Renal cortex interstitium (tissue), 15 donors: Measurements from ENCODE around the gene NKG7. TPM values are rescaled to one million over a fixed set of nuclear protein-coding genes. Genes with fewer than 3 reads are reported as not detected.
"Not testable (repeated sequence)": the region's sequence is repeated elsewhere in the genome, so short reads cannot be mapped to it uniquely, and the experiment has no call there.

Experiments used
- DNase-seq, 11 donors: peaks; one replicate each; pipeline ENCODE4 v3.0.0-alpha.2; 2013; ENCODE audit warnings: low read depth in 9 of 11, low spot score in 4 of 11; ENCODE audit errors: extremely low read depth in 1 of 11
- long read RNA-seq, 16 experiments: transcript quantifications; one replicate each; lab custom pipeline, GENCODE V29; 2026
- polyA plus RNA-seq, 3 donors: library from polyadenylated mRNA; unstranded; fragments of 120-200 nt; gene quantifications; one replicate each; pipeline ENCODE4 v1.2.1, GENCODE V29; 2013; ENCODE audit not compliant: insufficient read length in 3 of 3

Gene NKG7, protein sequence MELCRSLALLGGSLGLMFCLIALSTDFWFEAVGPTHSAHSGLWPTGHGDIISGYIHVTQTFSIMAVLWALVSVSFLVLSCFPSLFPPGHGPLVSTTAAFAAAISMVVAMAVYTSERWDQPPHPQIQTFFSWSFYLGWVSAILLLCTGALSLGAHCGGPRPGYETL
- polyA plus RNA-seq, result 1 to 10 TPM; 1.1 to 1.9 (median 1.7) TPM
- long read RNA-seq, donor 1, partial matches to known transcripts, result 0 of 1 reads
- long read RNA-seq, donor 1, other reads (novel, unspliced or antisense), result 0 of 1 reads
- long read RNA-seq, donor 2, partial matches to known transcripts, result 0 of 4 reads
- long read RNA-seq, donor 2, other reads (novel, unspliced or antisense), result 0 of 4 reads
- long read RNA-seq, donor 3, partial matches to known transcripts, result 0 of 1 reads
- long read RNA-seq, donor 3, other reads (novel, unspliced or antisense), result 0 of 1 reads
- long read RNA-seq, donor 4, result 0 reads
- long read RNA-seq, donor 5, partial matches to known transcripts, result 0 of 1 reads
- long read RNA-seq, donor 5, other reads (novel, unspliced or antisense), result 0 of 1 reads
- long read RNA-seq, donor 6, partial matches to known transcripts, result 0 of 1 reads
- long read RNA-seq, donor 6, other reads (novel, unspliced or antisense), result 0 of 1 reads
- long read RNA-seq, donor 7, result 0 reads
- long read RNA-seq, donor 8, partial matches to known transcripts, result 0 of 4 reads
- long read RNA-seq, donor 8, other reads (novel, unspliced or antisense), result 0 of 4 reads
- long read RNA-seq, donor 9, partial matches to known transcripts, result 0 of 2 reads
- long read RNA-seq, donor 9, other reads (novel, unspliced or antisense), result 0 of 2 reads
- long read RNA-seq, donor 10, partial matches to known transcripts, result 0 of 1 reads
- long read RNA-seq, donor 10, other reads (novel, unspliced or antisense), result 0 of 1 reads
- long read RNA-seq, donor 11, result 0 reads
- long read RNA-seq, donor 12, partial matches to known transcripts, result 0 of 2 reads
- long read RNA-seq, donor 12, other reads (novel, unspliced or antisense), result 0 of 2 reads
- long read RNA-seq, donor 13, partial matches to known transcripts, result 0 of 2 reads
- long read RNA-seq, donor 13, other reads (novel, unspliced or antisense), result 0 of 2 reads
- long read RNA-seq, donor 14, partial matches to known transcripts, result 0 of 1 reads
- long read RNA-seq, donor 14, other reads (novel, unspliced or antisense), result 0 of 1 reads
- long read RNA-seq, donor 15, result 0 reads
- long read RNA-seq, donor 16, partial matches to known transcripts, result 0 of 5 reads
- long read RNA-seq, donor 16, other reads (novel, unspliced or antisense), result 0 of 5 reads

DNA sequence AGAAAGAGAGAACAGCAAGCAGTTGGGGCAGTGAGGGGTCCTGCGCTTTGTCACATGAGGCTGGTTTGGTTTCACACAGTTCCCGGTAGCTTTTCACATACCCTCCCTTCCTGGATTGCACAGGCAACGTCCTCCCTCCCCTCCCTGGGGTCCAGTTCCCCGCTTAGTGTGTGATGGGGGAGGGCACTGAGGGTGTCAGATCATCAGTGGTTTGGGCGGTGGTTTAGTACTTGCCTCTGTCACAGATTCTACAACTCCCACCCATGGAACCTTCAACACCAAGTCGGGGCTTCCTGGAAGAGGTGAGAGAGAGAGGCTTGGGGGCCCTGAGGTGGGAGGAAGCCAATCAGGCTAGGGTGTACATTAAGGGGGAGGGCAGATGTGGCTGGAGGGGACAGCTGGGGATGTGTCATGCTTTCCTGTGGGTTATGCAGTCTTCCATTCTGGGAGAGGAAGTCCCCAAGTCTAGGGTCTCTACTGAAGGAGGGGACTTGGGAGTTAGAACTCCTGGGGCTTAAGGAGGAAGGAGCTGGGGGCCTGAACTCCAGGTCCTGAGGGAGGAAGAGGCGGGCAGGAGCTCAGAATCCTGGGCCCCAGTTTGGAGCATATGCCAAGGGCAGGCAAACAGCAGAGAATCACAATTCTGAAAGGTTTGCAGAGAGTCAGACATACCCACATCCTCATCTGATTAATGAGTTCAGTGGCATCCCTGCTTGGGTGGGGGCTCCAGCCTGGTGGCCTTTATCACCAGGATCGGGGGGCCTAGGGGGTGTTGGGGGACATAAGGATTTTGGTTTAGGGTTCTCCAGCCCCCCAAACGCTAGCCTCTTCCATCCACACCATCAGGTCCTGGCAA lies at the start of gene NKG7:
TSS of gene NKG7 (minus strand) at position 6 of the 856 bp plus-strand sequence. CDS start 119 bp downstream, outside the sequence.
- no peak for DNase-seq

DNA sequence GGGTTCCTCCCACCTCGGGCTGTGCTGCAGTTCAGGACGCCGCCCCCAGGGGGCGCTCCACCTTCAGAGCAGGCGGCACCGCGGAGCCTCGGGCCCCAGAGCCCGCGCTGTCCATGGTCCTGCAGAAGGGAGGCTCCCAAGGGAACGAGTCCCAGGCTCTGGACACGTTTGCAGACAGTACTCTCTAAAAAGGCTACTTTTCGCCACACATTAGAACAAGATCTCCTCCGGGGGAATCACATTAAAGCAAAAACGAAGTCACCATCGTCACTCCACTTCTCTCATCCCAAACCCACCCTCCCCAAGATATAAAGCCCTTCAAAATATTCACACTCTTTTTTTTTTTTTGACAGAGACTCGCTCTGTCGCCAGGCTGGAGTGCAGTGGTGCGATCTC lies 49.6 kb upstream of the NKG7 start:
- peak; percentile 44 to 85 (median 73) for DNase-seq

DNA sequence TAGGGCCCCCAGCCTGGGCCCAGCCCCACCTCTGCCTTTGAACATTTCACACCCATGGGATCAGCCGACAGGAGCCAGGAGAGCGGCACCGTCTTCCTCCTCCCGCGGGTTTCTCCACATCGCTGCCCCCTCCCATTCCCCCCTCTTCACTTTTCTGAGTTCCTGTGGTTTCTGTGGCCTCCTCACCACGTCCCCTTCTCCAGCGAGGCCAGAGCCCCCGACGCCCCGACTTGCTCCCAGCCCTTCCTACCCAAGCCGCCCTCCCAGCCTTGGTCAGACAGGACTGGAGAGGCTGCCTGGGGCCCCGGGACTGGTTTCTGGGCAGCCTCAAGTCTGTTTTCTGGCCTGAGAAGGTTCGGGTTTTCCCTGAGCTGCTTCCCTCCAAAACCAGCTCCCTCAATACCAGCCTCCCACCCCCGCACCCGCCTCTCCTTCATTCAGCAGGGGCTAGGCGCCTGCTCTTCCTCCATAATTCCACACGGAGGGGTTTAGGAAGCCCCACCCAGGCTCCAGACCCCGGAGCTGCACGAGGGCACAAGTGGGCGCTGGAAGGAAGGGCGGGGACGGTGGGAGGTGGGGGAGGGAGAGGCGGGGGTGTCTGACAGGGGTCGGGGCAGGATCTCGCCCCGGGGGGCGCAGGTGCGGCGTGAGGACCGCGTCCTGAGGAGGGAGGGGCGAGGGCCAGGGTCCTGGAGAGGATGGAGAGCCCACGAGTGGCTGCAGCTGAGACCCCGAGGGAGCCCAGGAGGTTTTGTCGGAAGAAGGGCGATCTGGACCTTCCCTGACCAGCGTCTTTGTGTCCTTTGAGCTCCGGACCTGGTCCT lies 49.0 kb upstream of the NKG7 start:
- no peak for DNase-seq

DNA sequence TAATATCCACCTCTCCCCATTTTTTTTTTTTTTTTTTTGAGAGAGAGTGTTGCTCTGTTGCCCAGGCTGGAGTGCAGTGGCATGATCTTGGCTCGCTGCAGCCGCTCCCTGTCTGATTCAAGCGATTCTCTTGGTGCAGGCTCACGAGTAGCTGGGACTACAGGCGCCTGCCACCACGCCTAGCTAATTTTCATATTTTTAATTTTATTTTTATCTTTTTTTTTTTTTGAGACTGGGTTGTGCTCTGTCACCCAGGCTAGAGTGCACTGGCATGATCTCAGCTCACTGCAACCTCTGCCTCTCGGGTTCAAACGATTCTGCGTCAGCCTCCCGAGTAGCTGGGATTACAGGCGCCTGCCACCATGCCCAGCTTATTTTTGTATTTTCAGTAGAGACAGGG lies 48.1 kb upstream of the NKG7 start:
- DNase-seq, result not testable (repeated sequence)

DNA sequence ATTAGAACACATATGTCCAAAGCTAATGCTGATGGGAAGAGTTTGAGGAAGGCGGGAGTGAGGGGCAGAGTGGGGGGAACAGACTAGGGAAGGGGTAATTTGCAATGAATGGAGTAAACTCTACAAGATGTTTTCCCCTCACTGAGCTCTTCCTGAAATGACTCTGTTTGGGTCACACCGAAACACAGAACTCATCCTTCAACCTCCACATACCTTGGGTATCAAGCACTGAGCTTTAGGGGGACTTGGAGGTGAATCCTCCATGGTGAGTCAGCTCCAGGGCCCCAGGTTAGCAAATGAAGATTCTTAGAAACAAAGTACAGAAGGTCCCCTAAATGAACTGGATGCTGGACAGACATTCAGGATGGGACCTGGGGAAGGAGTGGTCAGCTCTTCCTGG lies 46.3 kb upstream of the NKG7 start:
- DNase-seq, result no peak

DNA sequence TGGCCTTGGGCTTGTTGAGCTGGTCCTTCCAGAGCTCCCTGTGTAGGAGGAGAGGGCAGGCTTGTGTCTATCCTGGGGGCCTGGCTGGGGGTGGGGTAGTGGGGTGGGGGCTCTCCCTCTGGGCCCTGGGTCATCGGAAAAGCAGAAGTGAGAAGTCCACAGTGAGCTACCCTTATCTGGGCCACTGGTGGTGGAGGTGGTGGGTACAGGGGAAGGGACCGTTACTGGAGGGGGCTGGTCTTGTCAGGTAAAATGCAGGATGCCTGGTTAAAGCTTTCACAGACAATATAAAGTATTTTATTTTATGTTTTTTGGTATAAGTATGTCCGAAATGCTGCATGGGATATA lies 45.3 kb upstream of the NKG7 start:
- DNase-seq, result no peak

DNA sequence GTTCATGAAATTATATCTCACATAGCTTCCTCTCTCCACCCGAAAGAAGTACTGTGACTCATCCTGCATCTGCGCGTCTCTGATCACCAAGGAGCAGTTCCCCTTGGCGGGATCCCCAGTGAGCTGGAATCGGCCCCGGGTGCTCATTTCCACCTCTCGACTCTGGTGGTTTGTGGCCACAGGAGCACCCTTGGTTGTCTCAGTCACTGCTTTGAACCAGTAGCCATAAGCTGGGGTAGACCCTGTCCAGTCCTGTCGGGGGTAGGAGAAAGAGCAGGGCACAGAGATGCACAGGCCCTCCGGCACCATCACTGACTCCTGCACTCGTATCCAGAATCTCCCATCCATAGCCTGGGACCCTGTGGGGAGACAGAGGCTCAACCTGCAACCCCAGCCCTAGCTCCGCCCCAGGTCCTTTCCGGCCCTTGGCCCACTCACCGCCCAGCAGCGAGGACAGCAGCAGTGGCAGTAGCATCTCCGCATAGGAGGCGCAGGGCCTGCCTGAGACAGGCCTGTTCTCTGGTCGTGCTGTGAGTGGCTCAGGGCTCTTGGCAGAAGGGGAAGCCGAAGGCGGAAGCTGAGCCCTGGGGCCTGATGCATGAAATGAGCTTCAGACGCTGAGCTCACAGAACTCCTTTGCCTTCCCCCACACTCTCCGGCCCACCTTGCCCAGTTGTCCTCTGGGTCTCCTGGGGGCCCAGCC lies 44.8 kb upstream of the NKG7 start, which contains the start of gene SIGLEC10:
TSS of gene SIGLEC10 (minus strand) at position 536 of the 703 bp plus-strand sequence. CDS start at position 475, 61 bp downstream.
- no peak for DNase-seq

DNA sequence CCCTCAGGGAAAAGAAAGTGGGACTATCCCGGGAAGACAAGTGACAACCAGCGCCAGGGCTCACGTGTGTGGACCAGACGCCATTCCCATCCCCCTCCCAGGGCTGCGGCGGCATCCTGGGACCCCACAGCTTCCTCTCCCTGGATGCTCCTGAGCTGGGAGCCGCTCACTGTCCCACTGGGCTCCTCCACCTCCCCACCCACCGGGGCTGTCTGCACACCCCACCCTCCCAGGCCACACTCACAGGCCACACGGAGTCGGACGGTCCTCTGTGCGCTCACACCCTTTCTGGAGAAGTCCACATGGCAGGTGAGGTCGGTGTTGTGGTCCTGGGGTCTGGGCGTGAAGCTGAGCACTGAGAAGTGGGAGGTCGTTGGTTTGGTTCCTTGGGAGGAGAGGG lies 44.0 kb upstream of the NKG7 start:
- DNase-seq, result not testable (repeated sequence)

DNA sequence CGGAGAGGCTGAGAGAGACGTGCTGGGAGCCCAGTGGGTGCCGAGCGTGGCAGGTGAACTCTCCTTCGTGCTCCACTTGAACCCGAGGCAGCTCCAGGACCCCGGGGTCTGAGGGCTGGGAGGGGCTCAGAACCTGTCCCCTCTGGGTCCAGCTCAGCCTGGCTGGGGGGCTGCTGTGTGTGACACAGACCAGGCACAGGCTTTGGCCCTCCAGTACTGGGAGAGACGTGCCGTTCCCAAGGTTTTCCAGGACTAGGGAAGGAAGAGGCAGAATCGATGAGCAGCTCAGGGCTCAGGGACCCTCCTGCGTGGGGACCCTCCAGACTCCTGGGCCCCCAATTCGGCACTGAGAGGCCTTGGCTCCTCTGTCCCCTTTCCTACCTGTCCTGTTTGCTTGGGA lies 42.7 kb upstream of the NKG7 start:
- no peak for DNase-seq

DNA sequence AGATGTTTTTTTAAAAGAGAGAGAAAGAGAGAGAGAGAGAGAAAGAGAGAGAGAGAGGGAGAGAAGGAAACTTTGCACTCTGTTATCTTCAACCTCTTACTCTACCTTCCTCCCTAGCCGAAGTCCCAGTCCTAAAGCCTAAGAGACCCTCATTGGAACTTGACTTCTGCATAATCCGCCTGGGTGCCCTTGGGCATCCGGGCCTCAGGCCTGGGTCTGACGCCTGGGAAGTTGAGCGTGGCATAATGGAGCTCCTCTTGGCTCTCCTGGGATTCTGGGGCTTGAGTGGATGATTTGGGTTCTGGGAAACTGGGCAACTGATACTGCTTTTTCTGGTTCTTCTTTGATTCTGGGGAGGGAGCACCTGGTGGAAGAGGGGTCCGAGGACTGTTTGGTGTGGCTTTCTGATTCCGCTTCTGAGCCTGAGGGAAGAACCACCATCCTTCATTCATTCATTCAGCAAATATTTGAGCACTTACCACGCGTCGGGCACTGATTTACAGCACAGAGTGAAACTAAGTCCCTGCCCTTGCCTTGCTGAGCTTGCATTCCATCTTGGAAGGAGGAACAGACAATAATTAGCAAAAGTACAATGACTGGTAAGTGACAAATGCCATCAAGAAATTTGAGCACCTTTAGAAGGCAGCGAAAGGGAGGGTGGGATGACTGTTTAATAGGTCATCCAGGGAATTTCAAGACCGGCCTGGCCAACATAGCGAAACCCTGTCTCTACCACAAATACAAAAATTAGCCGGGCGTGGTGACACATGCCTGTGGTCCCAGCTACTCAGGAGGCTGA lies 38.7 kb upstream of the NKG7 start:
- DNase-seq, result no peak

DNA sequence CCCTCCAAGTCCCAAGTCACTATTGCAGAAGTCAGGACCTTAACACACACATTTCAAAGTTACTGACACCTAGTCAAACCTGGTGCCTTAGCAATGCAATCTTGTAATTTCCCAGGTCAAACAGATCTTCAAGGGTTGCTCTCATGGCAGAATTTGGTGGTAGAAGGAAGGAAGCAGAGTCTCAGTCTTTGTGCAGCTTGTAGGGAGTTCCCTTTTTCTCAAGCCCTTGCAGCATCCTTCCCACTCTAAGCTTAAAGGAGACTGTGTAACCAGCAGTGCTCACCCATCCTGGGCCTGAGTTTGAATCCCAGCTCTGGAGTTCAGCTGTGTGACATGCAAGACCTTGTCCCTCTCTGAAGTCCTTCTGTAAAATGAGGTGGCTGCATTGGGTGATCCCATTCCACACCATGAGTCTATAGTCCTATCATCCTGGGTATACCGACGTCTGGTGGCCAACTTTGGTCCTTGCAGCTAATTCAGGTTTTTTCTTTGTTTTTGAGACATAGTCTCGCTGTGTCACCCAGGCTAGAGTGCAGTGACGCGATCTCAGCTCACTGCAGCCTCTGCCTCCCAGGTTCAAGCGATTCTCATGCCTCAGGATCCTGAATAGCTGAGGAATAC lies 35.2 kb upstream of the NKG7 start:
- no peak for DNase-seq

DNA sequence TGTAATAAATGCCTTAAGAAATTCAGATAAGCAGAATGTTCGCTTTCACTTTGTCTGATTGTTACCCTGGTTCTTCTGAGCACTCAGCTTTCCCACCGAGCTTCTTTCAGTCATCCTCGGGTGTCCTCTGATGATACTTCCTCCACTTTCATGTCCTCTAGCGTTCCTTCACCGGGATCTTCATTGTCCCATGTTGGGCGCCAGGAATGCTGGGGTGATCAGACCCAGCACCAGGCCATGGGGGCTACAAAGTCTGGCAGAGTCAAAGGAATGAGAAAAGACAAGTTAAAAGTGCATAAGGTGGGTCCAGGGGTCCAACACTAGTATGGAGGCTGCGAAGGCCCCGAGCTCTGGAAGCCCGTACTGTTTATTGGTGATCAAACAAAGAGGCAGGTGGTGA lies 29.7 kb upstream of the NKG7 start:
- no peak for DNase-seq

DNA sequence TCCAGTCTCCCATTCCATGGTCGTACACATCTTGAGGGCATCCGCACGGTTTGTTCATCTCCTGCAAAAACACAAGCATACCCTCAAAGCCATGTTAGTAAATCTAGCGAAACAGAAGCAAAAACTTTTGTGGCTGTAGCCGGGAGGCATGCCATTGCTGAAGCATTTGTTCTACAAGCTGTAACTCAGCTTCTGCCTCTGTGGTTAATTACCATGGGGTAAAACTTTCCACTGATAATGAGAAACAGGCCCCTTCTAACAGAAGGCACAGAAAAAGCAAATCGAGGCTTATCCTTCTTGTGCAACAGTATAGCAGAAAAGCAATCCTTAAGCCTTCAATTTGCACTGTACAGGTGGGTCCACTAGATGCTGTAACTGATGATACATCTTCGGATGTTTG lies 27.5 kb upstream of the NKG7 start:
- not testable (repeated sequence) for DNase-seq

DNA sequence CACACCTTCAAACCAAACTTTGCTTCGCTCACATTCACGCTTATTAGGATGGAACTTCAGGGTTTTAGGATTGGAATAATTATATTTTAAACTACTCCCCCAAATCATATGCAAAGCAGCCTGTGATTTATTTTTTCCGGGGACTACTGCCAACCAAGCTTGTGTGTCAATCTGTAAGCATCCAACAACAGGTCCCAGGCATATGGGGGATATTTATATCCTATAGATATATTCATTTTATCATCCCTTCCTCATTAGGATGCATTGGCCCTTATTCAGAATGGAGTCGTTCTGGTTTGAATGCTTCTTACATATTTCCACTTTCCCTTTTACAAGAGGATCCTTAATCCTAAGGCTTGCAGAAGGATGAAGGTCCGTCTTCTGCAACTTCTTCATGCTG lies 26.8 kb upstream of the NKG7 start:
- DNase-seq, result no peak

DNA sequence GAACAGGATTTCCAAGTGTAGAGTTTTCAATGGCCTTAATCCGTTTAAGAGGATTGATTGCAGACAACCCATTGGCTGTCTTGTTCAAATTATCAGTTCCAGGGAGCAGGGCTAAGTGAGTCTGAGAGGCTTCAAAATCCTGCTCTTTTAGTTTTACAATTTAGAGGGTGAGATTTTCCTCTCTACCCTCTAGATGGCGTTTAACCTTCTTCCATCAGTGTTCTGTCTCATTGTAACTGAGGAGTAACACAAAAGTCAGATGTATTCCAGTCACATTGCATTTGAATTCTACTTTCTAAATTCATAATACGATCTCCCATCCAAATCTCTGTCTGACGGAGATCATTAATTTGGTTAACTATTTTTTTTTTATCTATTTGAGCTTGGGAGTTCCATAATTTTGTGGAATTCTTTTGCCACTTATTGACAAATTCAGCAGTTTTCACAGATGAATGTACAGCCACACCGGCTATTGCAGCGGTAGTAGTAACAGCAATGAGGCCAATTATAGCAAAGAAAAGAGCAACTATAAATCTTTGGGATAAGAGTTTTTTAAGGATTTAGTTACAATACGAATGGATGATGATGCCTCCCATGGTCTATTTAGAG lies 25.7 kb upstream of the NKG7 start:
- DNase-seq, result no peak
